Colonic mucosa (tissue), 4 donors: ENCODE results near the gene AKT3. TPM values are rescaled to one million over a fixed set of nuclear protein-coding genes. Genes with fewer than 3 reads are reported as not detected.

ENCODE experiments used
- DNase-seq: peaks from one replicate; pipeline ENCODE4 v3.0.0-alpha.2; 2020
- H3K27ac ChIP-seq: fragments of 200-600 bp; one replicate; pipeline ENCODE4 v1.8.0; 2021
- H3K27me3 ChIP-seq: fragments of 200-600 bp; one replicate; pipeline ENCODE4 v1.8.0; 2021
- H3K36me3 ChIP-seq: fragments of 200-600 bp; one replicate; pipeline ENCODE4 v1.8.0; 2021
- H3K4me1 ChIP-seq: fragments of 200-600 bp; one replicate; pipeline ENCODE4 v1.8.0; 2021; ENCODE audit warnings: mild to moderate bottlenecking
- H3K4me3 ChIP-seq: fragments of 200-600 bp; one replicate; pipeline ENCODE4 v1.8.0; 2021
- H3K9ac ChIP-seq, 2 donors: one replicate each; pipeline ENCODE4 v1.7.0; 2013; ENCODE audit warnings: control low read depth in 2 of 2, low read depth in 2 of 2, low read length in 2 of 2
- H3K9me3 ChIP-seq: fragments of 200-600 bp; one replicate; pipeline ENCODE4 v1.8.0; 2021
- intact Hi-C: fragments of 100-400 bp; cut with DNase I; formaldehyde crosslinking; loops from one replicate; pipeline ENCODE4 v1.14.1; 2022
- total RNA-seq, 2 donors: library from RNA; stranded (reverse); fragmentation: NEBNext Ultra II Directional in 1 of 2; extraction: Animal tissue kit (Norgen Biotek cat#: 25700) in 1 of 2; gene quantifications; one replicate each; pipeline ENCODE4 v1.2.1, GENCODE V29; 2021
- TF ChIP-seq, protein P1 (sequence below): fragments of 200-600 bp; IDR thresholded peaks from one replicate; pipeline ENCODE4 v1.8.0; 2022; ENCODE audit warnings: antibody characterized with exemption, mild to moderate bottlenecking
- donor health status: healthy.
- donor health status: DM: no; HTN: no; CAD: no.
- donor health status: DM: no; HTN: no; CAD: no.

The AKT3 gene
- total RNA-seq, 2 donors from 2014 or later, result 6.0 to 21.3 TPM

DNA sequence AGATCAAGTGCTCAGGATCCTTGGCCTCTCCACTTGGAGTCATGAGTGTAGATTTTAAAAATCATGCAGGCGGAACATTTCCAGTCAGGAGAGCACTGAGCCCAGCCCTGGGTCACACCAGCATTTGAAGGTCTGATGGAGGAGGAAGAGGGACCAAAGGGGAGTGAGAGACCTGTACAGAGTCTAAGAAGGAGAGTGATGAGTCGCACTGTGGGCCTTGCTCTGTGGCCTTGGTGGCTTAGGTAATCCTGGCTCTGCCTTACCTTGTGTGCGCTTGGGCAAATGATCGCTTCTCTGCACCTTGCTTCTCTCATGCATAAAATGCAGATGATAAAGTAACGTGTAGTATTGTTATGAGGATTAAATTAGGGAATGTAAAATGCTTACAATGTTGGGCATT is 368.9 kb downstream of the AKT3 start:
- H3K27me3 ChIP-seq, result no peaks in the 10 kb centered on the region
- no peak for DNase-seq
- no peaks in the 10 kb centered on the region for H3K9me3 ChIP-seq
- no peak overlapping the region for H3K4me3 ChIP-seq
- TF ChIP-seq, protein P1, sequence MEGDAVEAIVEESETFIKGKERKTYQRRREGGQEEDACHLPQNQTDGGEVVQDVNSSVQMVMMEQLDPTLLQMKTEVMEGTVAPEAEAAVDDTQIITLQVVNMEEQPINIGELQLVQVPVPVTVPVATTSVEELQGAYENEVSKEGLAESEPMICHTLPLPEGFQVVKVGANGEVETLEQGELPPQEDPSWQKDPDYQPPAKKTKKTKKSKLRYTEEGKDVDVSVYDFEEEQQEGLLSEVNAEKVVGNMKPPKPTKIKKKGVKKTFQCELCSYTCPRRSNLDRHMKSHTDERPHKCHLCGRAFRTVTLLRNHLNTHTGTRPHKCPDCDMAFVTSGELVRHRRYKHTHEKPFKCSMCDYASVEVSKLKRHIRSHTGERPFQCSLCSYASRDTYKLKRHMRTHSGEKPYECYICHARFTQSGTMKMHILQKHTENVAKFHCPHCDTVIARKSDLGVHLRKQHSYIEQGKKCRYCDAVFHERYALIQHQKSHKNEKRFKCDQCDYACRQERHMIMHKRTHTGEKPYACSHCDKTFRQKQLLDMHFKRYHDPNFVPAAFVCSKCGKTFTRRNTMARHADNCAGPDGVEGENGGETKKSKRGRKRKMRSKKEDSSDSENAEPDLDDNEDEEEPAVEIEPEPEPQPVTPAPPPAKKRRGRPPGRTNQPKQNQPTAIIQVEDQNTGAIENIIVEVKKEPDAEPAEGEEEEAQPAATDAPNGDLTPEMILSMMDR, result no peak
- no peaks in the 10 kb centered on the region for H3K4me1 ChIP-seq
- H3K9ac ChIP-seq, result no peak overlapping the region
- no peaks in the 10 kb centered on the region for H3K36me3 ChIP-seq
- H3K27ac ChIP-seq, result no peak overlapping the region
- intact Hi-C loops, result no loop called here

GRCh38 chr1:243477731-243478290 is 372.2 kb downstream of the AKT3 start:
- H3K9ac ChIP-seq, result no peak overlapping the region
- H3K27me3 ChIP-seq, result no peaks in the 10 kb centered on the region
- no peak overlapping the region for H3K4me3 ChIP-seq
- H3K27ac ChIP-seq, result no peak overlapping the region
- no peaks in the 10 kb centered on the region for H3K36me3 ChIP-seq
- H3K4me1 ChIP-seq, result no peaks in the 10 kb centered on the region
- intact Hi-C loops, result no loop called here
- TF ChIP-seq, protein P1, result no peak
- no peak for DNase-seq
- no peaks in the 10 kb centered on the region for H3K9me3 ChIP-seq

- no peaks in the 10 kb centered on the region for H3K27me3 ChIP-seq
- no peaks in the 10 kb centered on the region for H3K36me3 ChIP-seq
- no peak overlapping the region for H3K9ac ChIP-seq
- TF ChIP-seq, protein P1, result no peak
- H3K27ac ChIP-seq, result no peak overlapping the region
- H3K9me3 ChIP-seq, result no peaks in the 10 kb centered on the region
- intact Hi-C loops, result no loop called here
- H3K4me3 ChIP-seq, result no peak overlapping the region
- H3K4me1 ChIP-seq, result no peaks in the 10 kb centered on the region
- DNase-seq, result no peak
Observed at GRCh38 chr1:243475966-243476365, 374.1 kb downstream of the AKT3 start.

DNA sequence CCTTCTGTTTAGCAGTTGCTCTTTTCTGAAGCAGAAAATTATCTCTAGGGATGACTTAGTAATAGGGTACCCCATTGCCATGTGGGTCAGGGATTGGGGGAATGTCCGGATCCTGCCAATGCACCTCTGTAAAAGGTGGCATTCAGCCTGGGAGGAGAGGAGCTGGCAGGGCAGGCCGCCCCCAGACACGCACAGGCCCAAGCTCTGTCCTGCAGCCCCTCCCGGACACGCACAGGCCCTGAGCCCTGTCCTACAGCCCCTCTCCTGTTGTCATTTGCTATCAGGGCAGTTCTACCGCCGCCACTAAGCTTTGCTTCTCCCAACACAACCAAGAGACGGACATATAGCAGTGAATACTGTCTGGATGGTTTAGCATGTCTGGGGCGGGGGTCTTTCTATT is 375.1 kb downstream of the AKT3 start:
- intact Hi-C loops, result no loop called here
- no peaks in the 10 kb centered on the region for H3K27me3 ChIP-seq
- TF ChIP-seq, protein P1, result no peak
- H3K9ac ChIP-seq, result no peak overlapping the region
- DNase-seq, result no peak
- no peak overlapping the region for H3K4me3 ChIP-seq
- H3K27ac ChIP-seq, result no peak overlapping the region
- no peaks in the 10 kb centered on the region for H3K9me3 ChIP-seq
- H3K36me3 ChIP-seq, result no peaks in the 10 kb centered on the region
- no peaks in the 10 kb centered on the region for H3K4me1 ChIP-seq

GRCh38 chr1:243474136-243474881 is 375.7 kb downstream of the AKT3 start:
- Histone ChIP-seq H3K36me3 (no peaks in the 10 kb centered on the region), H3K4me1 (no peaks in the 10 kb centered on the region), H3K4me3 (no peak overlapping the region), H3K9ac (no peak overlapping the region), H3K9me3 (no peaks in the 10 kb centered on the region), H3K27ac (no peak overlapping the region), H3K27me3 (no peaks in the 10 kb centered on the region)
- TF ChIP-seq, protein P1, result no peak
- no peak for DNase-seq
- intact Hi-C loops, result no loop called here
